Measurements from ENCODE around the gene NELFE. TPM values are rescaled to one million over a fixed set of nuclear protein-coding genes. Genes with fewer than 3 reads are reported as not detected.

Gene NELFE
- total and polyA plus RNA-seq, 2 of the 13 experiments (the other 11 are each of a cell fraction or from before 2014, with no cell fraction given) = 51.3 to 69.8 TPM

- TF ChIP-seq HNF1B (CRISPR knock-in tag; IDR thresholded peaks at IDR 0.05) (peak; percentile 55), ZKSCAN5 (CRISPR knock-in tag; IDR thresholded peaks at IDR 0.05) (no peak), ZNF318 (CRISPR knock-in tag; IDR thresholded peaks at IDR 0.05) (no peak), REL (CRISPR knock-in tag; conservative IDR thresholded peaks at IDR 0.05) (no peak), FOXC1 (CRISPR knock-in tag; IDR thresholded peaks at IDR 0.05; ENCODE audit: borderline replicate concordance) (peak; percentile 67; the same call in 1 of the 2 replicates), ZNF761 (CRISPR knock-in tag; conservative IDR thresholded peaks at IDR 0.05) (no peak), ARNT2 (CRISPR knock-in tag; IDR thresholded peaks at IDR 0.05; ENCODE audit: low read depth) (peak; percentile 76), SOX13 (IDR thresholded peaks at IDR 0.05) (peak; percentile 59; the same call in 1 of the 2 replicates), SOX13 (CRISPR knock-in tag; conservative IDR thresholded peaks at IDR 0.05 in 1 of 2, IDR thresholded peaks at IDR 0.05 in 1 of 2) (peak in 1 of 2 experiments; percentile 89; a peak in 2 of 4 replicates), PAXIP1 (CRISPR knock-in tag; conservative IDR thresholded peaks at IDR 0.05) (peak; percentile 98), ZFP41 (CRISPR knock-in tag; IDR thresholded peaks at IDR 0.05; ENCODE audit: borderline replicate concordance) (no peak), ZBTB14 (CRISPR knock-in tag; IDR thresholded peaks at IDR 0.05) (0 out of 2 replicates have a peak, but pooled peaks have one; percentile 23), PPARG (CRISPR knock-in tag; conservative IDR thresholded peaks at IDR 0.05) (peak; percentile 86), MED8 (CRISPR knock-in tag; IDR thresholded peaks at IDR 0.05; ENCODE audit: insufficient replicate concordance) (peak; percentile 59)
Observed at GRCh38 chr6:31927242-31927862, 31.4 kb downstream of the NELFE start, which contains the start of gene C2 (continued).
